ENCODE data around the gene CAPN11. TPM values are rescaled to one million over a fixed set of nuclear protein-coding genes. Genes with fewer than 3 reads are reported as not detected.
"Not testable (repeated sequence)": the region's sequence is repeated elsewhere in the genome, so short reads cannot be mapped to it uniquely, and the experiment has no call there.

The CAPN11 gene
- total RNA-seq, 1 experiment from 2014 or later = 0.28 TPM

GRCh38 chr6:44230034-44230675, 71.5 kb downstream of the CAPN11 start:
- no peak for DNase-seq
- no peak overlapping the region for H3T11ph ChIP-seq (ENCODE audit: low read length)
- H3K23ac ChIP-seq (ENCODE audit: insufficient read length, low read depth, low read length) = no peak overlapping the region
- no peaks in the 10 kb centered on the region for H3K27me3 ChIP-seq (ENCODE audit: insufficient read depth, low read length)
- H3K4me1 ChIP-seq (ENCODE audit: insufficient read depth, low read length) = peaks cover 11% of the 10 kb centered on the region; the same call in 1 of the 2 replicates
- no peaks in the 10 kb centered on the region for H3K23me2 ChIP-seq (ENCODE audit: insufficient read length, low read depth, low read length, poor library complexity, severe bottlenecking)
- no peak overlapping the region for H2BK20ac ChIP-seq (ENCODE audit: low read depth, low read length, poor library complexity, severe bottlenecking)
- H3K4me1 Mint-ChIP-seq = peaks cover 33 to 46% of the 10 kb centered on the region in 2 experiments
- peaks cover 8% of the 10 kb centered on the region; the same call in 1 of the 2 replicates for H3K79me2 ChIP-seq (ENCODE audit: insufficient read depth, low read length)
- peaks cover 2% of the 10 kb centered on the region for H4K20me1 ChIP-seq (ENCODE audit: control insufficient read depth, insufficient read depth, insufficient read length)
- no peak overlapping the region for H3K18ac ChIP-seq (ENCODE audit: insufficient read length, low read depth, low read length)
- H3K27me3 Mint-ChIP-seq (ENCODE audit: low read depth) = no peaks in the 10 kb centered on the region
- no peak overlapping the region for H2AFZ ChIP-seq (ENCODE audit: low read length)
- peaks cover 10% of the 10 kb centered on the region for H3K79me1 ChIP-seq (ENCODE audit: insufficient read depth, low read depth, low read length, poor library complexity, severe bottlenecking)
- H3K9ac ChIP-seq (ENCODE audit: extremely low read depth, insufficient read length, low read length) = no peak overlapping the region
- H3K27ac ChIP-seq (ENCODE audit: insufficient read length, low read depth, low read length) = no peak overlapping the region
- no peak overlapping the region for H2BK120ac ChIP-seq (ENCODE audit: low read depth, low read length, poor library complexity, severe bottlenecking)
- WGBS (ENCODE audit: extremely low coverage, insufficient read length, low lambda C conversion rate) = no CpG with 5 or more reads among the region's 10 CpGs
- H3K4me2 ChIP-seq (ENCODE audit: insufficient read depth, insufficient read length, low read length) = no peak overlapping the region
- no peak overlapping the region for H2AK5ac ChIP-seq (ENCODE audit: insufficient read length, low read length)
- no peak overlapping the region for H3K56ac ChIP-seq (ENCODE audit: insufficient read length, low read depth, low read length)
- H2BK15ac ChIP-seq (ENCODE audit: low read depth, low read length) = no peak overlapping the region
- no peak overlapping the region for H2BK5ac ChIP-seq (ENCODE audit: insufficient read length, low read length)
- peaks cover 52 to 70% (median 59%) of the 10 kb centered on the region in 3 experiments for H3K36me3 Mint-ChIP-seq (ENCODE audit: insufficient read depth in 1 of 3, low read depth in 3 of 3)
- H3K9me3 ChIP-seq (ENCODE audit: control insufficient read depth, low read depth, low read length) = no peaks in the 10 kb centered on the region
- H3K4me3 Mint-ChIP-seq = no peak overlapping the region
- no peak overlapping the region for H4K8ac ChIP-seq (replicated peaks; ENCODE audit: insufficient read length, low read depth, low read length)
- TF ChIP-seq, protein P1, sequence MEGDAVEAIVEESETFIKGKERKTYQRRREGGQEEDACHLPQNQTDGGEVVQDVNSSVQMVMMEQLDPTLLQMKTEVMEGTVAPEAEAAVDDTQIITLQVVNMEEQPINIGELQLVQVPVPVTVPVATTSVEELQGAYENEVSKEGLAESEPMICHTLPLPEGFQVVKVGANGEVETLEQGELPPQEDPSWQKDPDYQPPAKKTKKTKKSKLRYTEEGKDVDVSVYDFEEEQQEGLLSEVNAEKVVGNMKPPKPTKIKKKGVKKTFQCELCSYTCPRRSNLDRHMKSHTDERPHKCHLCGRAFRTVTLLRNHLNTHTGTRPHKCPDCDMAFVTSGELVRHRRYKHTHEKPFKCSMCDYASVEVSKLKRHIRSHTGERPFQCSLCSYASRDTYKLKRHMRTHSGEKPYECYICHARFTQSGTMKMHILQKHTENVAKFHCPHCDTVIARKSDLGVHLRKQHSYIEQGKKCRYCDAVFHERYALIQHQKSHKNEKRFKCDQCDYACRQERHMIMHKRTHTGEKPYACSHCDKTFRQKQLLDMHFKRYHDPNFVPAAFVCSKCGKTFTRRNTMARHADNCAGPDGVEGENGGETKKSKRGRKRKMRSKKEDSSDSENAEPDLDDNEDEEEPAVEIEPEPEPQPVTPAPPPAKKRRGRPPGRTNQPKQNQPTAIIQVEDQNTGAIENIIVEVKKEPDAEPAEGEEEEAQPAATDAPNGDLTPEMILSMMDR (conservative IDR thresholded peaks at IDR 0.05) = no peak
- H4K5ac ChIP-seq (ENCODE audit: insufficient read length, low read depth, low read length) = no peak overlapping the region
- H3K9me3 Mint-ChIP-seq = no peaks in the 10 kb centered on the region; a peak in 1 of 5 replicates
- H3K14ac ChIP-seq (ENCODE audit: insufficient read depth, low read length) = no peak overlapping the region
- no peak overlapping the region for H3K4ac ChIP-seq (ENCODE audit: low read depth, low read length)
- H2BK12ac ChIP-seq (ENCODE audit: insufficient read length, low read depth, low read length) = no peak overlapping the region
- H3K27ac Mint-ChIP-seq = no peak overlapping the region
- H4K91ac ChIP-seq (ENCODE audit: insufficient read length, low read depth, low read length) = no peak overlapping the region

GRCh38 chr6:44231426-44231825, 72.8 kb downstream of the CAPN11 start:
- not testable (repeated sequence) for H3K9me3 ChIP-seq (ENCODE audit: control insufficient read depth, low read depth, low read length); H3K56ac ChIP-seq (ENCODE audit: insufficient read length, low read depth, low read length); H4K5ac ChIP-seq (ENCODE audit: insufficient read length, low read depth, low read length); H3K23me2 ChIP-seq (ENCODE audit: insufficient read length, low read depth, low read length, poor library complexity, severe bottlenecking); H3K9me3 Mint-ChIP-seq; H2BK120ac ChIP-seq (ENCODE audit: low read depth, low read length, poor library complexity, severe bottlenecking); H2AK5ac ChIP-seq (ENCODE audit: insufficient read length, low read length); H3K4me2 ChIP-seq (ENCODE audit: insufficient read depth, insufficient read length, low read length); DNase-seq; H2BK12ac ChIP-seq (ENCODE audit: insufficient read length, low read depth, low read length); H4K20me1 ChIP-seq (ENCODE audit: control insufficient read depth, insufficient read depth, insufficient read length); H2BK15ac ChIP-seq (ENCODE audit: low read depth, low read length); H3K27me3 Mint-ChIP-seq (ENCODE audit: low read depth); H4K8ac ChIP-seq (replicated peaks; ENCODE audit: insufficient read length, low read depth, low read length); H3T11ph ChIP-seq (ENCODE audit: low read length); H3K27me3 ChIP-seq (ENCODE audit: insufficient read depth, low read length); H3K9ac ChIP-seq (ENCODE audit: extremely low read depth, insufficient read length, low read length); H4K91ac ChIP-seq (ENCODE audit: insufficient read length, low read depth, low read length); H3K79me1 ChIP-seq (ENCODE audit: insufficient read depth, low read depth, low read length, poor library complexity, severe bottlenecking); H3K27ac ChIP-seq (ENCODE audit: insufficient read length, low read depth, low read length); H3K23ac ChIP-seq (ENCODE audit: insufficient read length, low read depth, low read length); H3K4me3 Mint-ChIP-seq; H3K18ac ChIP-seq (ENCODE audit: insufficient read length, low read depth, low read length); H3K4ac ChIP-seq (ENCODE audit: low read depth, low read length); H2AFZ ChIP-seq (ENCODE audit: low read length); H3K79me2 ChIP-seq (ENCODE audit: insufficient read depth, low read length); H3K4me1 ChIP-seq (ENCODE audit: insufficient read depth, low read length); H2BK5ac ChIP-seq (ENCODE audit: insufficient read length, low read length); H2BK20ac ChIP-seq (ENCODE audit: low read depth, low read length, poor library complexity, severe bottlenecking); H3K14ac ChIP-seq (ENCODE audit: insufficient read depth, low read length)
- 0 out of 7 replicates have a peak overlapping the region, but pooled peaks of 1 of the 3 experiments have one; percentile 53 for H3K27ac Mint-ChIP-seq
- H3K4me1 Mint-ChIP-seq = peaks cover 25 to 41% of the 10 kb centered on the region in 2 experiments
- WGBS (ENCODE audit: extremely low coverage, insufficient read length, low lambda C conversion rate) = no CpG with 5 or more reads among the region's 9 CpGs
- peaks cover 54 to 81% (median 71%) of the 10 kb centered on the region in 3 experiments for H3K36me3 Mint-ChIP-seq (ENCODE audit: insufficient read depth in 1 of 3, low read depth in 3 of 3)

Measured in H9 (cell line).